Forelimb muscle (tissue), 1 donor: ENCODE results near the gene BMP10. TPM values are rescaled to one million over a fixed set of nuclear protein-coding genes. Genes with fewer than 3 reads are reported as not detected.
"Not testable (repeated sequence)": the region's sequence is repeated elsewhere in the genome, so short reads cannot be mapped to it uniquely, and the experiment has no call there.

ENCODE experiments used
- DNase-seq: peaks from one replicate; pipeline ENCODE4 v3.0.0-alpha.2; 2013; ENCODE audit warnings: low read depth
- polyA plus RNA-seq: library from polyadenylated mRNA; unstranded; fragments of 120-200 nt; gene quantifications from one replicate; pipeline ENCODE4 v1.2.1, GENCODE V29; 2013; ENCODE audit not compliant: insufficient read length

BMP10 gene
- polyA plus RNA-seq, 1 donor = not detected

DNA sequence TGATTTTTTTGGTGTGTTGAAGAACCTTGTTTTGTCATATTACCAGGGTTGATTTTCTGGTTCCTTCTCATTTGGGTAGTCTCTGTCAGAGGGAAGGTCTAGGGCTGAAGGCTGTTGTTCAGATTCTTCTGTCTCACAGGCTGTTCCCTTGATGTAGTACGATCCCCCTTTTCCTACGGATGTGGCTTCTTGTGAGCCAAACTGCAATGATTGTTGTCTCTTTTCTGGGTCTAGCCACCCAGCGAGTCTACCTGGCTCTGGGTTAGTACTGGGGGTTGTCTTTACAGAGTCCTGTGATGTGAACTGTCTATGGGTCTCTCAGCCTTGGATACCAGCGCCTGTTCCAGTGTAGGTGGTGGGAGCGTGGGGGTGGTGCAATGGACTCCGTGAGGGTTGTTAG, 24.8 kb upstream of the BMP10 start:
- not testable (repeated sequence) for DNase-seq

DNA sequence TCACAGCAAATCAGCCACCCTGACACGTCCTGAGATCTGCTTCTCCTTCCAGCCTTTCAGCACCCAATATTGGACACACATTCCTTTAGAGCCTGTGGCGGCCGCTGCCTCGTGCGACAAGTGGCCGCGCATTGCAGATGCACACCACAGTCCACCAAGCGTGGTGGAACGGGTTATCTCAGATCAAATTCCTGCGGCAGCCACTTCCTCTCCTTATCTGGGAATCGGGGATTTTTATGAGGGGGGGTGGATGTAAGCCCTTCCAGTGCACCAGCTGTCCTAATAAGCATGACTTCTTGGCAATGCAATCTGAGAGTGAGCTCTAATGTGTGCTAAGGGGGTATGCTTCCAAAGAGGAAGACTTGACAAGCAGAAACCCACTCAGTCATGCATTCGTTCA, 18.3 kb upstream of the BMP10 start:
- no peak for DNase-seq

DNA sequence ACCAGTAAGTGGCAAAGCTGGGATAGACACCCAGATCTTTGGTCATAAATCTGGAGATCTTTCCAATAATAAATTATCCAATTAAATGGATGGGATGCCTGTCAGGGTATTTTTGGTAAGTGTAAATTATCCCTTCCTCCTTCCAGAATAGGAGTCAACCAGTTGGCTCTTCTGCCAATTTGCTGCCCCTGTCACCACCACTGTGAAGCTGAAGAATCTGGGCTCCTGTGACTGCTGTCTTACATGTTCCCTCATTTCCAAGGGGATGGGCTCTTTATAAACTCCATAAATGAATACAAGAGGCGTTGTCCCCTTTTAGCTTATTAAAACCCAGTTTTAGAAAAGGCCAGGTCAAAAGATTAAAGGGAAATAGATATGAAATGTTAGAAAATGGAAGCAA, 17.8 kb upstream of the BMP10 start:
- no peak for DNase-seq

DNA sequence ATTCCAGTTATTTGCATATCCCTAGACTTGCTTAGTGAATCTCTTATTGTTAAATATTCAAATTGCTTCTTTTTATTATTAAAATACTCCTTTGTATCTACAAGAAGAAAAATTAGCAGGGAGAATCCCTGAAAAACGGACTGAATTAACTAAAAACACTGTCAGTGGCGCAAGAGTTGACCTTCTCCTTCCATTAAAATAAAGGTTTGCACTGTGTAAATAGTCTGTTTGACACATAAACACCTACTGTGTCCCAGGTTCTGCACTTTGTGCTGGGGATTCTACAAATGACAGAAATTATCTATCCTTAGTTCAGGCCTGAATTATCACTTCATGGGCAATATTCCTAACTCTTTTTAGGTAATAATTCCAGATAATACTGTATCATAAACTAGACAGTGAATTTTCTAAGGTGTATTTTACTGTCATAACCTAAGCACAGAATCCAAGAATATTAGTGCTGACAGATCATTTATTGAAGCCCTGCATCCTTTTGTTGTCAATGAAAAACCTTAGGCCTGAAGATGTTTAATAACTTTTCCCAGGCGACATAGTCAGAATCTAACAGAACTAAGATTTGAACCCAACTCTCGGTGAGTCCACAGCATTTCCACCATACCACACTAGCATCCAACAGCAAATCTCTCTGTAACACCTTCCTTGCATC, 17.0 kb upstream of the BMP10 start:
- DNase-seq = no peak

DNA sequence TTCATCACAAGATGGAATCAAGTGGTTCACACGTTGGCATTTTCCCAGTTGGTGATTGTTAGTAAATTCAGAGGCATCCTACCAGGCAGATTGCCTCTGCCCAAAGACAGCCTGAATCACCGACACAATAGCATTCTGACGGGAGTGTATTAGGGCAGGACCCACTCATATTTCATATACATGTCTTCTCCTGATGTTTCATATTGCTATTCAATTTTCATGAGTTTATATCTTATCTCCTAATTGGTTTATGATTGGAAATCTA, 14.5 kb upstream of the BMP10 start:
- DNase-seq = no peak

DNA sequence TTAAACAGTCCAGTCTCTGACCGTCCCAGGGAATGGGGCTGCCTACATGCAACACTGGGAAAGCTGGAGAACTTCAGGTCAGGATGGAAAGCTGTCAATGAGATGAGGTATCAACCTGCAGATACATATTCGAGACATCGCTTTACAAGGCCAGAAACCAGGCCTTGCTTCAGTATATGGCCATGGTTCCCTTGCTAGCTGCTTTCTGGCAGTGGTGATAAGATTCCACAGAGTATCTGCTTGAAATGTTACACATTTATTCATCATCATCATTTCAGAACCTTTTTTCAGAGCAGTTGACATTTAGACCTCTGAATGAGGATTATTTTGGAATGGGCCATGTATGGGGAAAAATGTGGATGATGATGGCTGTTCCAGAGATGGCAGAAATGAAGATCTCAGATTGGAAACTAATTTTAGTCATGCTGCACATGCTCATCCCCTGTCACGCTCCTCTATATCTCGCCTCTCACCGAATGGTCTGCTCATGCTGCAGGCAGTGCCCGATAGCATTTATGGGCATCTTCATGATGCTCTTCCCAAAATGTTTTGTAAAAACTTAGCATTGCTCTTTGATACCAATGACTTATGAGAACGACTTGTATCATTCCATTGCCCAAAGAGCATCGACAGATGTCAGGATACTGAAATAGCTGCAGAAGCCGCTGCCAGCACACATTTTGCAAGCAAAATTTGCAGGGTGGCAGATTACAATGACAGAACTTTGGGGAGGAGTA, 14.0 kb upstream of the BMP10 start:
- DNase-seq = no peak

DNA sequence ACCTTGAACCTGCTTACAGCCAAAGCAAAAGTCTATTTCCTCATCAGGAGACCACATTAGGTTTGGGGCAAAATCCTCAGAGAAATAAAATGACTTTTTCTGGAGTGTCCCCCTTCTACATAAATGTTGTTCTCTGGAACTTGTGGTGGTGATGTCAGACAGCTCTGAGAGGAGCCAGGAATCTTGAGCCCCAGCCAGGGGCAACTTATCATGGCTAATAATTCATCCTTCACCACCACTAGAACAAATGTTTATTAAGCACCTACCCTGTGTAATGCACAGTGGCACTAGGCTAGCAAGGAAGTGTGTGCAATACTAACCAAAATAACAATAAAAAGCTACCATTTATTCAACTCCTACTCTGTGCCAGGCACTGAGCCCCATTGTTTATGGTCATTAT, 9.0 kb upstream of the BMP10 start:
- DNase-seq = no peak

DNA sequence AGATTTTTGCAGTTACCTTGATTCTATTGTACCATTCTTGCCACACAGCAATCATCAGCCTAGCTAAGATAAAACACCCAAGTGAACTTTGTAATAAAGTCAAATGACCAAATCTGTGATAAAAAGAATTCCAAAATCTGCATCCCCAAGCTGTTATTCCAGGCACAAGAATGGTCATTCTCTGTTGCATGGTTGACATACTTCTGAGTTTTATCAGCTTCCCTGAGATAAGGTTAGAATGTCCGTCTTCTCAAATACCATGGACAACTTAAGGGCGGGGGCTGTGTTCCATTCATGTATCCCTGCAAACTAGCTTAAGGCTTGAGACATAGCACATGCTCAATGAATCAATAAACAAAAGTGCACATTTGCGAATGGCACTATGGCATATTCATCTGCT, 8.1 kb upstream of the BMP10 start:
- DNase-seq = no peak

DNA sequence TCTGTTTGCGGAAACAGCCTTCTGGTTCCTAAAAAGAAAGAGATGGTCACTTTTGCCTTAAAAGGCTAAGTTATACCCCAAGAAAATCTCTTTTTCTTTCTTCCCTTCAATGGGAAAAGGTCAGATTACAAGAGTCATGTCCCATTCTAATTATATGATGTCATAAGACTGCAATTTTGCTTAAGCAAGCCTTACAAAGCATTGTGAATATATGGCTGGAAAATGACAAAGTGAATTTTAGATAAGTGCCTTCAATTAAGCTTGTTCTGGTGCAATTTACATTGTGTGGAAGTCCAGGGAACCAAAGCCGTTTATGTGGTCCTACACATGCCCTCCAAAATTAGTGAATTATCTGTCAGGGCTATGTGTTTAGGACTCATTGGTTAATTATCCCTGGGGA, 7.6 kb upstream of the BMP10 start:
- no peak for DNase-seq

DNA sequence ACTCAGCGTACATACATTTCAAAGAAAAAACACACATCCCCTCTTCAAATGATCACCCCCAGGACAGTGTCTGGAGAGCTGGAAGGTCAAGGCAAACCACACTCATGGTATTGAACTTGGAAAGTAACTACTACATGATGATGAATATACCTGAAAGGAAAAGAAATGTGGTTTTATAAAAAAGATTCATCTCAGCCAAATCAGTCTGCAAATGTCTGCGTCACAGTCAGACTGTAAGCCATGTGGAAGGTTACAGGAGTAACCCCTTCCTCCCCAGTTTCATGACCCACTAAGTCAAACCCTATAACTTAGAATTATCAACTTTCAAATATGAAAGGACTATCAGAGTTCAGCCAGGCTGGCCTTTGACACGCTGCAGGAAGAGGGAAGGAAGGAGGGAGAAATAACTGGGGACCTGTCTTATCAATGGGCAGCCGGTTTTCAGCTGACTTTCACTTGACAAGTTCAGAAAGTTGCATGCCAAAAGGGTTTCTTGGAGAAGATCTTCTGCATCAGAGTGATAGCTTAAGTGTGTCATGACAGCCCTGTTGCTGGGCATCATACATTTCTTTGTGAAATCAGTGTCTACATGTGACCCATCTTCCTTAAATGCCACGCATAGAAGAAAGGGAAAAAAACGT, 7.0 kb upstream of the BMP10 start:
- DNase-seq = no peak

DNA sequence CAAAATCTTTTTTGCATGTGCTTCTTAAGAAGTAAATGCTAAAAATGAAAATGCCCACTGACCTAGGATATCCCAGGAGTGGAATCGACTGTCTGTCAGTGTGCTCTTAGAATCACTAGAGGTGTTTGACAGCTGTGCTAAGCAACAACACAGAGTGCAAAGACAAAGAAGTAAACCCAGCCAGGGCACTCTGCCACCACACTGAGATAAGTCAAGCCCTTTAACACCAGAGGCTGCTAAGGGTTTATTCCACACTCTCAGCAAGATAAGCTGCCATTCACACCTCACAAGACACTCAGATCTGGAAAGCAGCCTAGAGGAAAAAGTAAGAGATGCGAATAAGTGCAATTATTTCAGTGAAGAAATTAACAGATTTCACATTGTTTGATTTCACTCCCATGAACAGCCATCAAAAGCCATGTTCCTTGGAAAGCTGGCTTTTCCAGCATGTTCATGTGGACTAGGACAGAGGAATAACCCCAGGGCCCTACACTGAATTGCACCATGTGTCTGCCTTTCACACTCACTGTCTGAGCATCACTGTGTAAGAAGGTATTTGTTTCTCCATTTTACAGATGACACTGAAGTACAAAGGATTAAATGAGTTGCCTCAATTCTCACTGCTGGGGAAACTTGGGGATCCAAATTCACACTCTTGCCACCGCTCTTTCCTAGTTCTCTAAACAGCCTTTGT, 6.0 kb upstream of the BMP10 start:
- DNase-seq = no peak

DNA sequence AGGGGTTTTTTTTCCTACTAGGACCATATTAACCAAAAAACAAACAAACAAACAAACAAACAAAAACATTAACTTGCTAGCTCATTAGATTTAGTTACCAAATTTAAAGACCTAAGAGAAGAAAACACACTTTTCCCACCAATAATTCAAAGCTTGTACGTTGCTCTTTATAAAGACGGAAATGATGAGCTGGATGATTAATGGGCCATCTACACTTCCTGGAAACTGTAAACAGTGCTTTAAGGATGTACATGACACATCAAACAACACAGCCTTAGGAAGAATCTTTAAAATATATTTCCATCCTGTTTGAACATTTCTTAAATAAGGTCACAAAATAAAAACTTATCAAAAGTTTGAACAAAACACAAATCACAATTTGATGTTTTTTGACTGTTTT, 982 bp downstream of the BMP10 start:
- DNase-seq = no peak

DNA sequence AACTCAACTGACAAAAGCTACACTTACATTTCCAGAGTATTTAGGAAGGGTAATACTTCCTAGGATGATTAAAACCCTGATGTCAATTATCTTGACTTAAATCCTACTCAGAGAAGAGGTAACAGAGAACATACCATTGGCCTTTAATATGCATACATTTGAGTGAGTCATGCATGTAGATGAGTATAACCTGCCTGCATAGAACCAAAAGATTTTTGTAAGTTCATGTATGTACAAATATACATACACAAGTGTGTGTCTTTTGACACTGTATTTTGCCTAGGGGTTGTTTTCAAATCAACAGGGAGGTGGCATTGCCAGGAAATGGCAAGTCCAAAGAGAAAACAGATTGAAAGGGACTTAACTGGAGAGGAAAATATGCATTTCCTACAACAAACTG, 6.1 kb downstream of the BMP10 start:
- DNase-seq = no peak

DNA sequence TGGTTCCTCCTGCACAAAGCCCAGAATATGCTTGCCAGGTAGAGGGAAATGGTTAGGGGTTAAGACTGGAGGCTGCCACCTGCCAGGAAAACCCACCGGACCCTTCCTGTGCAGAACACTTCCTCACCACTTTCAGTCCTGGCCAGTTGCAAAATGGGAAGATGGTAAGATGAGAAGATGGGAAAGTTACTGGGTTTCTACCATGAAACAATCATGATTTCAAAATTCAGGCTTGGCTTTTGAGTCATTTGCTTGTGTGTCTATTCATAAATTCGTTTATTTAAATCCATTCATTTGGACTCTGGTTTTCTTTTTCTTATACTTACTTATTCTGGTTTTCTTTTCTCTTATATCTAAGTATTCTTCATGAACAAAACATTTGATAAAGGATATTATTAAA, 7.2 kb downstream of the BMP10 start:
- no peak for DNase-seq

DNA sequence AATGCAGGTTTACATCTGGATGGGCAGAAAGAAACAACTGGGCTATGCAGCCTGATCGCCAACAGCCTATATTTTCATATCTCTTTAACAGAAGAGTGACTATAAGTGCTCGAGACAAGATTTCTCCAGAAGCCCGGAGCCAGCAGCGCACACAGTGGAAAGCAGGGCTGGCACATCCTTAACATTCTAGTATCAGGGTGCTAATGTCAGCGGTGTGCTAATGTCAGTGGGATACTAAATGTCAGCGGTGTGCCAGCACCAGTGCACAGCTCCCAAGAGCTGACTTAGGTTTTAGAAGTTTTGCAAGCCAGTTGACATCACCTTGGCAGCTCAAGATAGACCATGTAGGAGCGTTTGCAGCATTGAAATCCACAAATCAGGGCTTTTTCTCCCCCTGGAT, 8.3 kb downstream of the BMP10 start:
- DNase-seq = no peak

DNA sequence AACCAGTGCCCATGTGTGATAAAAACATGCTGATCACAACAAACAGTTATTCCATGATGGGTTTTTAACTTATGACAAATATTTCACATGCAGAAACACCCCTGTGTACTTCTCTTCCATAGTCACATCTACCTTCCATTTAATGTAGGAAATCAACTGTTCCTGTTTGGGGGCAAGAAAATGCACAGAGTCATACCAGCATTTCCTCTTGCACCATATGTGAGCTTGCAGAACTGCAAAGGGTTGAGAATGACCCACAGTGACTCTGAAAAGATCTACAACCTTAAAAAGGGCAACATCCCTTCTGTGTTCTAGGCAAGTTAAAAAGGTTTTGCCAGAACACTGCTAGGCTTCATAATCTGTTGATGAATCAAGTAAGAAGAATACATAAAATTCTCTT, 9.9 kb downstream of the BMP10 start:
- DNase-seq = no peak

DNA sequence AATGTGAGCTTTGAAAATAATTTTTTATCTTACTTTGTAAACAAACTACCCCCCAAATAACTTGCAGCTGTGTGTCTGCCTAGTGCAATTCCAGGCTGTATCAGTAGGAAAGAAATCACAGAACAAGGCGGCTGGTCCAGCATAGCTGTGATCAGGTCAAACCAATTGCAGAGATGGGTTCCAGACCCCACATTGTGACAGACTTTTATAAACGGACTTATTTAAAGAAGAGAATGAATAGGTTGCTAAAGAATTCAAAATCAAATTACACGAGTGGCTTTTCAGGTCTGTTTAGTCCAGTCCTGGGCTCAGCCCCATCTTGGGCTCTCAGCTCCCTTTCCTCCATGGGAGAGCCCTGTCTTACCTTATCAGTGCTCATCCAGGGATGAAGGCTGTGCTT, 11.1 kb downstream of the BMP10 start:
- no peak for DNase-seq

DNA sequence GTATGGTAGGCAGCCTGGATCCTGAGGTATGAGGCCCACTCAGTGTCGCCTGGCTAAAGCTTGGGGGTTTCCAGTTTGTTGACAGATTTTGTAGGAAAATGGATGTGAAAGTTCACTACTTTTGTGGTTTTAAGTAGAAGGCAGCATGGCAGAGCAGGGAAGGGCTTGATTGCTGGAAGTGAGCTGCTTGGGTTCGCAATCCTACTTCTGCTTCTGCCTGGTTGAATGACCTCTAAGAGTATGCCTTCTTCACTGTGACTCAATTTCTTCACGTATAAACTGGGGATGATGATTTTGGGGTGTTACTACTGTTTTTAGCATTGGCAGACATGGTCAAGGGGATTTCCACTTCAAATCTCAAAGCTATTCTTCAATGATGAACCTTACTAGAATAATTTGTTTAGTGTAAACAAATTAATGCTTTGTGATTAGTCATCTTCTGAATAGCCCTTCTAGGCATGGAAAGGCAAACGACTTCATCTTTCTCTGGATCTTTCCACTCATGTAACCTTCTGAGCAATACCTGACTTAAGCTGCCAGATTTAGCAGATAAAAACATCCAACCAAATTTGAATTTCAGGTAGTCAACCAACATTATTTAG, 13.2 kb downstream of the BMP10 start:
- no peak for DNase-seq

DNA sequence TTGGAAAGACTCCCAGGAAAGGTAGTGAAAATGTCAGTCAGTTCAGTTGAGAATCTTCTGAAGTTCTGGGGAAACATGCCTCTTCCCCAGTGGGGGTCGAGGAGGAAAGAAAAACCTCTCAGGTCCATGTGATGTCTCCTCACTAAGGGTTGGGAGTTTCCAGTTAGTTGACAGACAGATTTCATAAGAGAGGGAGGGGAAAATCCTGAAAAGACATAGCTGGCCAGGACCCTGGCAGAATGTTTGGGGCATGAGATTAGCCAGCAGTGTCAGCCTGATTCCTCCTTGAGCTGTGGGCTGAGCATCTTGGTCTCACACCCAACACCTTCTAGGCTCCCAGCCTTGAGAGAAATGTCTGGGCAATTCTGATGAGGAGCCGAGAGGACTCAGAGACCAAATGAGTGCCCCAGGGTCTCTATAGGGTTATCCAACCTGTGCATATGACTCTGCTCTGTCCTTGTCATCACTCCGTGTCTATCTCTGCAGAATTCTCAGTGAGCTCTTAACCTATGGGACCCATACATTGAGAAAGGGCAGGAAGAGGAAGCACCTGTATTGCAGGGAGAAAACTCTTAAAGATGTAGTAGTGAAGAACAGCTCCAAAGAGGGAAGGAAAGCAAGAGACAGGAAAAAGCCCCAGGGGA, 13.9 kb downstream of the BMP10 start:
- DNase-seq = no peak

DNA sequence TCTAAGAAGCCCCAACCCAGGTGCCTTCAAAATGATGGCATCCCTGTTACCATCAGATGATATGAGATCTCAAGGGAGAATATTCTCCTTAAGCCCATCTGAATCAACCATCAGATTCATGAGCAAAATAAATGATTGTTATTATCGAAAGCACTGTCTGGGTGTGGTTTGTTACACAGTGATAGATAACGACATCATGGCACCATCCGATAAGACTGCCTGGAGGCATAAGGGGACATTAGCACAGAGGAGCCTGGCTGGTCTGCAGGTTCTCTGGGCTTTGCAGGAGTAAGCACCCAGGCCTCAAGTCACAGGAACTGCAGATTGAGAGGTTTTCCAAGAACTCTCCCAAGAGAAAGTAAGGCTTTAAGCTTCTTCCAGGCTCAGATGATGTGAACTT, 15.6 kb downstream of the BMP10 start:
- DNase-seq = no peak

DNA sequence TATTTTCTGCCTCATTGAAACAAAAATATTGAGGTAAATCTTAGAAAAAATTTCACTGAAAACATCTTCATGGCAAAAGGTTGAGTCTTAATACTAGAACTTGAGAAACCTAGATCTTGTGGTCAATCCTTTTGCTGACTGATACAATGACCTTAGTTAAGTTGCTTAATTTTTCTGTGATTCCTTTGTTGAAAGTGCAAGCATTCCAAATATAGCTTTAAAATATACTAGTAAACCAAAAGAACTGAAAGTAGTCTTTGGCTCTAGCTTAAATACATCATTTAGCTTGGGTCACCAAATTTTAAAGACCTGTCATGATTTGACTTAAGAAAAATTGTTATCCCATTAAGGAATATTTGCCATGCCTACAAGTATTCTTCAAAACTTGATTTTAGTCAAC, 16.7 kb downstream of the BMP10 start:
- no peak for DNase-seq

DNA sequence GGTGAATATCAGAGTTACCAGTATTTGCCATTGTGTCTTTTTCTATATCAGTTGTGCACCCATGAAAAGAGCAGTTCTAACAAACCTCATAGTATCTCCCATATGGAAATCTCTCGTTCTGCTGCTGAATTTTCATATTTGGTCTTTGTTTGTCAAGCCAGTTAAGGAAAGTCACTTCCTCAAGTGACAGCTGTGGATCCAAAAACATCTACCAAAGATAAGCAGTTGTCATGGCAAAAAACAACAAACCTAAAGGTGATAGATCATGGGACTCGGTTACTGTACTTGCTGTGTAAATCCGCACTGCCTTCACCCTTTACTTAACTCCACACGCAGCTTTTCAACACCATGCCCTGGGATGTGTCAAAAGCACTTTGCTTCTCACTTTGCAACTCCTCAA, 17.3 kb downstream of the BMP10 start:
- DNase-seq = no peak
